WI38 (cell line): ENCODE data around the gene KCNH5.

ENCODE experiments used
- H3K4me3 ChIP-seq: 2 replicates; pipeline ENCODE4 v1.5.1; 2011; ENCODE audit warnings: low read depth, mild to moderate bottlenecking, control low read depth, low read length
- CTCF ChIP-seq: IDR thresholded peaks from 2 replicates; pipeline ENCODE4 v1.5.1; 2012; ENCODE audit warnings: low read depth, mild to moderate bottlenecking, control low read depth, low read length

The KCNH5 gene

GRCh38 chr14:62934439-62934838 lies 110.8 kb downstream of the KCNH5 start:
- no peak for TF ChIP-seq CTCF
- no peak overlapping the region for H3K4me3 ChIP-seq

- TF ChIP-seq CTCF, result no peak
- H3K4me3 ChIP-seq, result no peak overlapping the region
These were observed 123.8 kb downstream of the KCNH5 start for GRCh38 chr14:62921466-62921865.

GRCh38 chr14:62916551-62916950 lies 128.7 kb downstream of the KCNH5 start:
- TF ChIP-seq CTCF, result no peak
- no peak overlapping the region for H3K4me3 ChIP-seq

- TF ChIP-seq CTCF, result no peak
- H3K4me3 ChIP-seq, result no peak overlapping the region
These were observed 130.4 kb downstream of the KCNH5 start for GRCh38 chr14:62914873-62915272.

- no peak overlapping the region for H3K4me3 ChIP-seq
- no peak for TF ChIP-seq CTCF
These were observed 131.2 kb downstream of the KCNH5 start for GRCh38 chr14:62914025-62914424.

- TF ChIP-seq CTCF, result no peak
- no peak overlapping the region for H3K4me3 ChIP-seq
These were observed 136.8 kb downstream of the KCNH5 start for GRCh38 chr14:62908506-62908905.

GRCh38 chr14:62905566-62905965 lies 139.7 kb downstream of the KCNH5 start:
- TF ChIP-seq CTCF, result no peak
- no peak overlapping the region for H3K4me3 ChIP-seq
